Naive thymus-derived CD4-positive, alpha-beta T cell (primary cell): ENCODE measurements around the gene SMAD2. TPM values are rescaled to one million over a fixed set of nuclear protein-coding genes. Genes with fewer than 3 reads are reported as not detected.
"Not testable (repeated sequence)": the region's sequence is repeated elsewhere in the genome, so short reads cannot be mapped to it uniquely, and the experiment has no call there.

ENCODE experiments used
- ATAC-seq: fragments of 150-1000 bp; cut with Tn5 transposase; 2 replicates; pipeline ENCODE4 v1.10.0; 2021; ENCODE audit warnings: mild to moderate bottlenecking, moderate library complexity
- CTCF ChIA-PET: fragments of 350-600 bp; sonication (Branson Sonifier 250); formaldehyde crosslinking; loops from one replicate; lab custom pipeline; 2021; ENCODE audit warnings: antibody characterized with exemption; lab: Charles Lee
- POLR2A ChIA-PET: fragments of 350-600 bp; sonication (Branson Sonifier 250); formaldehyde crosslinking; loops from one replicate; lab custom pipeline; 2021; ENCODE audit warnings: antibody characterized with exemption, inconsistent platforms; lab: Charles Lee
- DNase-seq, 9 donors: peaks; one replicate each; pipeline versions ENCODE4 v3.0.0 to v3.0.0-alpha.2; 2020 to 2022; ENCODE audit warnings: mixed read lengths in 1 of 9
- H3K27ac ChIP-seq: one replicate; pipeline ENCODE4 v1.7.0; 2013; ENCODE audit warnings: mild to moderate bottlenecking, low read depth, low read length, moderate library complexity
- H3K27me3 ChIP-seq, 2 donors: one replicate each; pipeline ENCODE4 v1.7.0; 2013; ENCODE audit warnings: low read length in 2 of 2, mild to moderate bottlenecking in 2 of 2, moderate library complexity in 2 of 2; ENCODE audit not compliant: control insufficient read depth in 2 of 2, insufficient read depth in 2 of 2
- H3K36me3 ChIP-seq, 3 experiments: 1 replicate in 2 of 3; 2 replicates in 1 of 3; pipeline ENCODE4 v1.7.0; 2013; ENCODE audit warnings: low read length in 3 of 3, mild to moderate bottlenecking in 3 of 3, moderate library complexity in 1 of 3; ENCODE audit not compliant: insufficient read depth in 3 of 3, control insufficient read depth in 2 of 3
- H3K4me1 ChIP-seq, 2 donors: one replicate each; pipeline ENCODE4 v1.7.0; 2013; ENCODE audit warnings: low read length in 2 of 2, mild to moderate bottlenecking in 2 of 2, moderate library complexity in 1 of 2; ENCODE audit not compliant: control insufficient read depth in 2 of 2, insufficient read depth in 2 of 2
- H3K4me3 ChIP-seq: 2 replicates; pipeline ENCODE4 v1.7.0; 2013; ENCODE audit warnings: mild to moderate bottlenecking, low read length
- H3K9me3 ChIP-seq, 3 experiments: 1 replicate in 2 of 3; 2 replicates in 1 of 3; pipeline ENCODE4 v1.7.0; 2013; ENCODE audit warnings: low read length in 3 of 3; ENCODE audit not compliant: control insufficient read depth in 2 of 3
- H3K27ac Mint-ChIP-seq, 9 donors: one replicate each; pipeline ENCODE4 v1.8.0; 2020 to 2022; ENCODE audit warnings: mixed read lengths in 9 of 9, mild to moderate bottlenecking in 8 of 9, moderate library complexity in 5 of 9, inconsistent platforms in 2 of 9
- H3K27me3 Mint-ChIP-seq, 5 donors: one replicate each; pipeline ENCODE4 v1.8.0; 2021 to 2022; ENCODE audit warnings: mixed read lengths in 5 of 5, mild to moderate bottlenecking in 1 of 5
- H3K36me3 Mint-ChIP-seq, 5 donors: one replicate each; pipeline ENCODE4 v1.8.0; 2020 to 2022; ENCODE audit warnings: mixed read lengths in 5 of 5, mild to moderate bottlenecking in 3 of 5, inconsistent platforms in 1 of 5
- H3K4me1 Mint-ChIP-seq, 7 donors: one replicate each; pipeline ENCODE4 v1.8.0; 2020 to 2022; ENCODE audit warnings: mixed read lengths in 7 of 7, mild to moderate bottlenecking in 3 of 7, inconsistent platforms in 1 of 7
- H3K4me3 Mint-ChIP-seq, 10 donors: one replicate each; pipeline ENCODE4 v1.8.0; 2020 to 2022; ENCODE audit warnings: mild to moderate bottlenecking in 10 of 10, mixed read lengths in 10 of 10, moderate library complexity in 6 of 10, inconsistent platforms in 2 of 10
- H3K9me3 Mint-ChIP-seq, 11 donors: one replicate each; pipeline ENCODE4 v1.8.0; 2020 to 2022; ENCODE audit warnings: mixed read lengths in 11 of 11, mild to moderate bottlenecking in 4 of 11, inconsistent platforms in 1 of 11, moderate library complexity in 1 of 11
- intact Hi-C, 2 donors: fragments of 100-400 bp; cut with micrococcal nuclease; formaldehyde crosslinking; loops; one replicate each; pipeline ENCODE4 v1.15.1; 2023
- polyA plus RNA-seq, 2 donors: library from polyadenylated mRNA; unstranded; fragments of 300-500 nt; fragmentation: Illumina TruSeq; gene quantifications; one replicate each; pipeline ENCODE4 v1.2.3, GENCODE V29; 2021
- total RNA-seq, 6 experiments: library from RNA in 5 of 6; stranded (reverse) in 5 of 6; gene quantifications; 1 replicate in 5 of 6; 2 replicates in 1 of 6; pipeline ENCODE4 v1.2.3 and lab custom pipeline; 2021 to 2026

SMAD2 gene
- total and polyA plus RNA-seq, 7 experiments from 2014 or later, result 91.3 to 164 (median 113) TPM

- Histone ChIP-seq H3K9me3 (no peaks in the 10 kb centered on the region), H3K27me3 (no peaks in the 10 kb centered on the region), H3K27ac (no peak overlapping the region), H3K4me3 (no peak overlapping the region), H3K36me3 (peaks cover 0 to 16% (median 0%) of the 10 kb centered on the region in 3 experiments), H3K4me1 (no peaks in the 10 kb centered on the region)
- ChIA-PET POLR2A (no interaction called here), CTCF (interaction anchor here (0.6 kb wide), 1 partner anchor 1640 kb away, joined by 3 read pairs; no protein-coding TSS in a partner anchor)
- no peaks in the 10 kb centered on the region for H3K27me3 Mint-ChIP-seq
- peaks cover 4 to 57% (median 41%) of the 10 kb centered on the region in 5 donors for H3K36me3 Mint-ChIP-seq
- ATAC-seq (no peak), DNase-seq (no peak)
- H3K4me3 Mint-ChIP-seq, result no peak overlapping the region
- no peak overlapping the region for H3K27ac Mint-ChIP-seq
- H3K9me3 Mint-ChIP-seq, result peaks cover 0 to 20% (median 5%) of the 10 kb centered on the region in 11 donors
- H3K4me1 Mint-ChIP-seq, result peaks cover 0 to 9% (median 4%) of the 10 kb centered on the region in 7 donors
- intact Hi-C loops, result no loop called here
Observed at GRCh38 chr18:47829831-47830230, 100.6 kb downstream of the SMAD2 start.

GRCh38 chr18:47828031-47828430 is 102.4 kb downstream of the SMAD2 start:
- CTCF ChIA-PET, H3K4me1 Mint-ChIP-seq, H3K4me1 ChIP-seq, H3K27ac ChIP-seq, DNase-seq, H3K4me3 Mint-ChIP-seq, H3K9me3 ChIP-seq, H3K27ac Mint-ChIP-seq, H3K27me3 ChIP-seq, H3K27me3 Mint-ChIP-seq, intact Hi-C loops, H3K4me3 ChIP-seq, ATAC-seq, POLR2A ChIA-PET: not testable (repeated sequence)
- Mint-ChIP-seq H3K9me3 (peaks cover 0 to 20% (median 5%) of the 10 kb centered on the region in 11 donors), H3K36me3 (peaks cover 4 to 62% (median 51%) of the 10 kb centered on the region in 5 donors)
- peaks cover 0 to 11% (median 0%) of the 10 kb centered on the region in 3 experiments for H3K36me3 ChIP-seq

GRCh38 chr18:47826157-47827074 is 104.0 kb downstream of the SMAD2 start:
- no peaks in the 10 kb centered on the region for H3K9me3 ChIP-seq
- H3K4me3 ChIP-seq, result no peak overlapping the region
- intact Hi-C loops, result no loop called here
- ATAC-seq, result no peak
- peaks cover 4 to 58% (median 46%) of the 10 kb centered on the region in 5 donors for H3K36me3 Mint-ChIP-seq
- ChIA-PET CTCF (no interaction called here), POLR2A (no interaction called here)
- H3K4me3 Mint-ChIP-seq, result no peak overlapping the region
- no peak overlapping the region for H3K27ac Mint-ChIP-seq
- no peaks in the 10 kb centered on the region for H3K27me3 ChIP-seq
- H3K4me1 Mint-ChIP-seq, result no peaks in the 10 kb centered on the region
- no peak for DNase-seq
- H3K27ac ChIP-seq, result no peak overlapping the region
- no peaks in the 10 kb centered on the region for H3K27me3 Mint-ChIP-seq
- no peaks in the 10 kb centered on the region for H3K4me1 ChIP-seq
- H3K9me3 Mint-ChIP-seq, result peaks cover 0 to 20% (median 5%) of the 10 kb centered on the region in 11 donors
- H3K36me3 ChIP-seq, result peaks cover 0 to 11% (median 0%) of the 10 kb centered on the region in 3 experiments

GRCh38 chr18:47821314-47821713 is 109.1 kb downstream of the SMAD2 start:
- DNase-seq (no peak), ATAC-seq (no peak)
- peaks cover 0 to 6% (median 0%) of the 10 kb centered on the region in 3 experiments for H3K36me3 ChIP-seq
- ChIA-PET CTCF (no interaction called here), POLR2A (no interaction called here)
- Mint-ChIP-seq H3K4me3 (no peak overlapping the region), H3K36me3 (peaks cover 0 to 36% (median 20%) of the 10 kb centered on the region in 5 donors), H3K4me1 (no peaks in the 10 kb centered on the region), H3K27ac (no peak overlapping the region), H3K9me3 (peaks cover 0 to 1% (median 0%) of the 10 kb centered on the region in 11 donors), H3K27me3 (no peaks in the 10 kb centered on the region)
- no peaks in the 10 kb centered on the region for H3K9me3 ChIP-seq
- intact Hi-C loops, result no loop called here
- H3K4me1 ChIP-seq, result no peaks in the 10 kb centered on the region
- no peak overlapping the region for H3K27ac ChIP-seq
- H3K4me3 ChIP-seq, result no peak overlapping the region
- H3K27me3 ChIP-seq, result no peaks in the 10 kb centered on the region

- Mint-ChIP-seq H3K9me3 (peaks cover 0 to 4% (median 0%) of the 10 kb centered on the region in 11 donors), H3K27me3 (no peaks in the 10 kb centered on the region), H3K4me3 (no peak overlapping the region), H3K36me3 (peaks cover 3 to 32% (median 12%) of the 10 kb centered on the region in 5 donors), H3K4me1 (no peaks in the 10 kb centered on the region), H3K27ac (no peak overlapping the region)
- DNase-seq, result no peak
- POLR2A ChIA-PET, result no interaction called here
- intact Hi-C loops, result no loop called here
- no peak overlapping the region for H3K4me3 ChIP-seq
- no peaks in the 10 kb centered on the region for H3K4me1 ChIP-seq
- no peak overlapping the region for H3K27ac ChIP-seq
- no peaks in the 10 kb centered on the region for H3K9me3 ChIP-seq
- no peaks in the 10 kb centered on the region for H3K27me3 ChIP-seq
- CTCF ChIA-PET, result no interaction called here
- H3K36me3 ChIP-seq, result no peaks in the 10 kb centered on the region
- no peak for ATAC-seq
Observed at GRCh38 chr18:47817795-47818077, 112.7 kb downstream of the SMAD2 start.

GRCh38 chr18:47817017-47817794 is 113.3 kb downstream of the SMAD2 start:
- ChIA-PET CTCF (no interaction called here), POLR2A (interaction anchor here (0.7 kb wide), 1 partner anchor 14 kb away, joined by 3 read pairs; no protein-coding TSS in a partner anchor)
- H3K9me3 ChIP-seq, result no peaks in the 10 kb centered on the region
- no peaks in the 10 kb centered on the region for H3K27me3 ChIP-seq
- Mint-ChIP-seq H3K36me3 (peaks cover 3 to 37% (median 15%) of the 10 kb centered on the region in 5 donors), H3K4me1 (no peaks in the 10 kb centered on the region), H3K27me3 (no peaks in the 10 kb centered on the region), H3K4me3 (no peak overlapping the region), H3K27ac (no peak overlapping the region), H3K9me3 (peaks cover 0 to 4% (median 0%) of the 10 kb centered on the region in 11 donors)
- H3K4me1 ChIP-seq, result no peaks in the 10 kb centered on the region
- intact Hi-C loops, result no loop called here
- H3K36me3 ChIP-seq, result no peaks in the 10 kb centered on the region
- DNase-seq (no peak), ATAC-seq (no peak)
- H3K27ac ChIP-seq, result no peak overlapping the region
- H3K4me3 ChIP-seq, result no peak overlapping the region
